ENCODE data around the gene CCDC122. TPM values are rescaled to one million over a fixed set of nuclear protein-coding genes. Genes with fewer than 3 reads are reported as not detected.

The CCDC122 gene
- total and polyA plus RNA-seq, 9 of the 15 experiments (the other 6 are each of a cell fraction or from before 2014, with no cell fraction given) = not detected

DNA sequence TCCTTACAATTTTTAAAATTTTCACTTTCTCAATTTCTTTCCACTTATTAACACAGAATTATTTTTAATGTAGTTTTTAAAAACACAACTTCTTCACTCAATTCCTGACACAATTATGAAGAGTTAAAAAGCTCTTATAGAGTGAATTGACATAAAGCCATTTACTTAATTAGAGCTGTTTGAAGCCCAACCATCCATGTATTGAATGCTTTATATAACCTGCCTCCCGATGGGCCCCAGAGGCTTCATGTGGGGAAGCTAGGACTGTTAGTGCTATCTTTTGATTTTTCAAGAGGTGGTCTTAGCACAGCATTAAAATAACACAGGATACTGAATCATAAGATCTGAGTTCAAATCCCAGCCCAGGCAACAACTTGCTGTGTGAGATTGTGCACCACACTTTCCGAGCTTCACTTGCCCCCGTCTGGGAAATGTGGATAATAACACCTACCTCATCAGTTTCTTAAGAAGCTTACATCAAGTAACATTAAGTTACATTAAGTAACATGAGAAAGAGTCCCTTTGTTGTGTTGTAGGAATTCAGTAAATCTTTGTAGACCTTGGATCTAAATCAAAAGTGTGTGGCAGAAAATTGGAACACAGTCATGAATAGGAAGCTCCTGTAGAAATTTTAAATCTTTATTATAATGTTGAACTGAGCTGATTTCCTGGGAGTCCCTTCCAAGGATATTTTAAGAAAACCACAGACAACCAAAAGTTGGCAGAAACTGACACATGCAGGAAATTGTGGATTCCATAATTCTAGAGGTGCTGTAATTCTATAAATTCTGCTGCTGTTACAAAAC, 87.3 kb downstream of the CCDC122 start:
- Histone ChIP-seq H3K9me1 (ENCODE audit: control insufficient read depth, insufficient read depth, low read length) (no peaks in the 10 kb centered on the region), H4K20me1 (replicated peaks; ENCODE audit: control insufficient read depth, insufficient read depth, low read length) (no peaks in the 10 kb centered on the region), H3K4me2 (ENCODE audit: insufficient read depth, low read length) (no peak overlapping the region), H3K36me3 (ENCODE audit: control insufficient read depth, insufficient read depth, low read length) (no peaks in the 10 kb centered on the region), H3K27me3 (ENCODE audit: control insufficient read depth in 2 of 2, insufficient read depth in 2 of 2, low read length in 2 of 2) (no peaks in the 10 kb centered on the region), H3K4me3 (no peak overlapping the region), H3K9me3 (replicated peaks; ENCODE audit: control insufficient read depth, insufficient read depth, low read depth, low read length) (no peaks in the 10 kb centered on the region), H3K9ac (ENCODE audit: insufficient read depth in 1 of 2, low read depth in 2 of 2, low read length in 2 of 2) (no peak overlapping the region), H3K4me1 (replicated peaks in 1 of 2; ENCODE audit: control insufficient read depth in 2 of 2, insufficient read depth in 2 of 2, low read length in 2 of 2) (no peaks in the 10 kb centered on the region; a peak in 1 of 5 replicates), H3K27ac (ENCODE audit: extremely low read depth, low read depth, low read length) (no peak overlapping the region), H2AFZ (ENCODE audit: low read depth, low read length) (no peak overlapping the region), H3K79me2 (ENCODE audit: control insufficient read depth, insufficient read depth, low read length) (no peaks in the 10 kb centered on the region)
- BruUV-seq (replicated peaks) = no TSS peak
- intact Hi-C loops (cut with micrococcal nuclease) (no loop called here), in situ Hi-C loops (cut with MboI) (no loop called here)
- 0% methylated on average over 3 of the region's 3 CpGs for WGBS (ENCODE audit: insufficient coverage, low coverage, missing lambda C conversion rate)
- CTCF ChIA-PET (ENCODE audit: low intra/inter-chr PET ratio) = interaction anchor here (0.7 kb wide), 1 partner anchor 224 kb away, joined by 3 read pairs; no protein-coding TSS in a partner anchor
- no peak for FAIRE-seq
- no peak for DNase-seq (ENCODE audit: extremely low read depth in 1 of 4, low spot score in 3 of 4)
- ATAC-seq = no peak
- TF ChIP-seq, protein P1, sequence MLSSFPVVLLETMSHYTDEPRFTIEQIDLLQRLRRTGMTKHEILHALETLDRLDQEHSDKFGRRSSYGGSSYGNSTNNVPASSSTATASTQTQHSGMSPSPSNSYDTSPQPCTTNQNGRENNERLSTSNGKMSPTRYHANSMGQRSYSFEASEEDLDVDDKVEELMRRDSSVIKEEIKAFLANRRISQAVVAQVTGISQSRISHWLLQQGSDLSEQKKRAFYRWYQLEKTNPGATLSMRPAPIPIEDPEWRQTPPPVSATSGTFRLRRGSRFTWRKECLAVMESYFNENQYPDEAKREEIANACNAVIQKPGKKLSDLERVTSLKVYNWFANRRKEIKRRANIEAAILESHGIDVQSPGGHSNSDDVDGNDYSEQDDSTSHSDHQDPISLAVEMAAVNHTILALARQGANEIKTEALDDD (IDR thresholded peaks at IDR 0.05) = no peak
- TF ChIP-seq, protein P2, sequence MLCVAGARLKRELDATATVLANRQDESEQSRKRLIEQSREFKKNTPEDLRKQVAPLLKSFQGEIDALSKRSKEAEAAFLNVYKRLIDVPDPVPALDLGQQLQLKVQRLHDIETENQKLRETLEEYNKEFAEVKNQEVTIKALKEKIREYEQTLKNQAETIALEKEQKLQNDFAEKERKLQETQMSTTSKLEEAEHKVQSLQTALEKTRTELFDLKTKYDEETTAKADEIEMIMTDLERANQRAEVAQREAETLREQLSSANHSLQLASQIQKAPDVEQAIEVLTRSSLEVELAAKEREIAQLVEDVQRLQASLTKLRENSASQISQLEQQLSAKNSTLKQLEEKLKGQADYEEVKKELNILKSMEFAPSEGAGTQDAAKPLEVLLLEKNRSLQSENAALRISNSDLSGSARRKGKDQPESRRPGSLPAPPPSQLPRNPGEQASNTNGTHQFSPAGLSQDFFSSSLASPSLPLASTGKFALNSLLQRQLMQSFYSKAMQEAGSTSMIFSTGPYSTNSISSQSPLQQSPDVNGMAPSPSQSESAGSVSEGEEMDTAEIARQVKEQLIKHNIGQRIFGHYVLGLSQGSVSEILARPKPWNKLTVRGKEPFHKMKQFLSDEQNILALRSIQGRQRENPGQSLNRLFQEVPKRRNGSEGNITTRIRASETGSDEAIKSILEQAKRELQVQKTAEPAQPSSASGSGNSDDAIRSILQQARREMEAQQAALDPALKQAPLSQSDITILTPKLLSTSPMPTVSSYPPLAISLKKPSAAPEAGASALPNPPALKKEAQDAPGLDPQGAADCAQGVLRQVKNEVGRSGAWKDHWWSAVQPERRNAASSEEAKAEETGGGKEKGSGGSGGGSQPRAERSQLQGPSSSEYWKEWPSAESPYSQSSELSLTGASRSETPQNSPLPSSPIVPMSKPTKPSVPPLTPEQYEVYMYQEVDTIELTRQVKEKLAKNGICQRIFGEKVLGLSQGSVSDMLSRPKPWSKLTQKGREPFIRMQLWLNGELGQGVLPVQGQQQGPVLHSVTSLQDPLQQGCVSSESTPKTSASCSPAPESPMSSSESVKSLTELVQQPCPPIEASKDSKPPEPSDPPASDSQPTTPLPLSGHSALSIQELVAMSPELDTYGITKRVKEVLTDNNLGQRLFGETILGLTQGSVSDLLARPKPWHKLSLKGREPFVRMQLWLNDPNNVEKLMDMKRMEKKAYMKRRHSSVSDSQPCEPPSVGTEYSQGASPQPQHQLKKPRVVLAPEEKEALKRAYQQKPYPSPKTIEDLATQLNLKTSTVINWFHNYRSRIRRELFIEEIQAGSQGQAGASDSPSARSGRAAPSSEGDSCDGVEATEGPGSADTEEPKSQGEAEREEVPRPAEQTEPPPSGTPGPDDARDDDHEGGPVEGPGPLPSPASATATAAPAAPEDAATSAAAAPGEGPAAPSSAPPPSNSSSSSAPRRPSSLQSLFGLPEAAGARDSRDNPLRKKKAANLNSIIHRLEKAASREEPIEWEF (CRISPR knock-in tag; IDR thresholded peaks at IDR 0.05) = no peak
- TF ChIP-seq SMARCC2 (IDR thresholded peaks at IDR 0.05; ENCODE audit: low read depth) = no peak
- POLR2A ChIA-PET = no interaction called here

Data from K562 (cell line).